Panc1 (cell line): ENCODE data around the gene TRIM14. TPM values are rescaled to one million over a fixed set of nuclear protein-coding genes. Genes with fewer than 3 reads are reported as not detected.
"Not testable (repeated sequence)": the region's sequence is repeated elsewhere in the genome, so short reads cannot be mapped to it uniquely, and the experiment has no call there.

Experiments
- ATAC-seq: fragments of 200-7000 bp; cut with Tn5 transposase; 2 replicates; pipeline ENCODE4 v1.9.1; 2020; ENCODE audit warnings: mild to moderate bottlenecking, moderate library complexity
- BruUV-seq: library from RNA; stranded (reverse); fragments of 400-500 nt; replicated peaks from 2 replicates; lab custom pipeline; 2021; lab: Mats Ljungman, UMichigan
- CTCF ChIA-PET: fragments of 300-600 bp; sonication (Branson Sonifier 250); formaldehyde crosslinking; loops from one replicate; lab custom pipeline; 2022; ENCODE audit warnings: antibody characterized with exemption; lab: Charles Lee
- POLR2A ChIA-PET: fragments of 300-600 bp; sonication (Branson Sonifier 250); formaldehyde crosslinking; loops from one replicate; lab custom pipeline; 2022; ENCODE audit warnings: antibody characterized with exemption; lab: Charles Lee
- DNase-seq: peaks from one replicate; pipeline ENCODE4 v3.0.0-alpha.2; 2010; ENCODE audit warnings: low read depth, low spot score
- H3K27ac ChIP-seq: 2 replicates; pipeline ENCODE4 v1.5.1; 2011; ENCODE audit warnings: mild to moderate bottlenecking, low read length, inconsistent platforms
- H3K27me3 ChIP-seq: fragments of 200-500 bp; sonication (Bioruptor generic); 2 replicates; pipeline ENCODE4 v1.6.0; 2014; ENCODE audit warnings: low read length, inconsistent platforms; ENCODE audit not compliant: control insufficient read depth, insufficient read depth
- H3K36me3 ChIP-seq: fragments of 200-500 bp; sonication (Bioruptor generic); 2 replicates; pipeline ENCODE4 v1.5.1; 2014; ENCODE audit warnings: inconsistent platforms, mild to moderate bottlenecking, low read length, moderate library complexity; ENCODE audit not compliant: control insufficient read depth, insufficient read depth
- H3K4me1 ChIP-seq: 2 replicates; pipeline ENCODE4 v1.5.1; 2011; ENCODE audit warnings: inconsistent platforms, mild to moderate bottlenecking, low read length, moderate library complexity; ENCODE audit not compliant: control insufficient read depth, insufficient read depth
- H3K4me3 ChIP-seq, 2 experiments: 2 replicates each; pipeline ENCODE4 v1.5.1; 2011 to 2012; ENCODE audit warnings: low read depth in 2 of 2, low read length in 2 of 2, mild to moderate bottlenecking in 2 of 2, inconsistent platforms in 1 of 2, moderate library complexity in 1 of 2
- H3K9me3 ChIP-seq: fragments of 200-500 bp; sonication (Bioruptor generic); 2 replicates; pipeline ENCODE4 v1.5.1; 2014; ENCODE audit warnings: low read depth, mild to moderate bottlenecking, inconsistent platforms, low read length, moderate library complexity; ENCODE audit not compliant: control insufficient read depth, insufficient read depth
- POLR2AphosphoS5 ChIP-seq: IDR thresholded peaks from 2 replicates; pipeline ENCODE4 v1.6.1; 2012; ENCODE audit warnings: mild to moderate bottlenecking, low read depth, low read length, moderate library complexity
- SIN3A ChIP-seq: IDR thresholded peaks from 2 replicates; pipeline ENCODE4 v1.6.1; 2012; ENCODE audit warnings: low read depth, mild to moderate bottlenecking, low read length, moderate library complexity, borderline replicate concordance; ENCODE audit not compliant: insufficient read depth
- TCF7L2 ChIP-seq: IDR thresholded peaks from 2 replicates; pipeline ENCODE4 v1.6.1; 2011; ENCODE audit warnings: mild to moderate bottlenecking, low read depth, low read length, inconsistent platforms
- in situ Hi-C: cut with HindIII; loops from 2 replicates; pipeline ENCODE4 v1.10.0; 2016; ENCODE audit warnings: low sequenced_read_pairs, low pct_unique_long_range_greater_than_20kb
- intact Hi-C: fragments of 100-400 bp; cut with micrococcal nuclease; formaldehyde crosslinking; loops from one replicate; pipeline ENCODE4 v1.10.0; 2022; ENCODE audit not compliant: unreplicated experiment
- total RNA-seq: library from RNA; stranded (reverse); gene quantifications from one replicate; pipeline ENCODE4 v1.2.1, GENCODE V29; 2021; ENCODE audit not compliant: unreplicated experiment
- TF ChIP-seq, protein P1 (sequence below), 2 experiments: IDR thresholded peaks; 2 replicates each; pipeline ENCODE4 v1.6.1; 2011 to 2012; ENCODE audit warnings: low read depth in 2 of 2, control low read depth in 1 of 2, low read length in 1 of 2, mild to moderate bottlenecking in 1 of 2, moderate library complexity in 1 of 2; ENCODE audit not compliant: insufficient read depth in 1 of 2
- TF ChIP-seq, protein P2 (sequence below): fragments of 450-650 bp; IDR thresholded peaks from 2 replicates; pipeline ENCODE4 v1.5.1; 2017; ENCODE audit warnings: mild to moderate bottlenecking

TRIM14 gene
- total RNA-seq, 1 experiment from 2014 or later = 9.7 TPM

DNA sequence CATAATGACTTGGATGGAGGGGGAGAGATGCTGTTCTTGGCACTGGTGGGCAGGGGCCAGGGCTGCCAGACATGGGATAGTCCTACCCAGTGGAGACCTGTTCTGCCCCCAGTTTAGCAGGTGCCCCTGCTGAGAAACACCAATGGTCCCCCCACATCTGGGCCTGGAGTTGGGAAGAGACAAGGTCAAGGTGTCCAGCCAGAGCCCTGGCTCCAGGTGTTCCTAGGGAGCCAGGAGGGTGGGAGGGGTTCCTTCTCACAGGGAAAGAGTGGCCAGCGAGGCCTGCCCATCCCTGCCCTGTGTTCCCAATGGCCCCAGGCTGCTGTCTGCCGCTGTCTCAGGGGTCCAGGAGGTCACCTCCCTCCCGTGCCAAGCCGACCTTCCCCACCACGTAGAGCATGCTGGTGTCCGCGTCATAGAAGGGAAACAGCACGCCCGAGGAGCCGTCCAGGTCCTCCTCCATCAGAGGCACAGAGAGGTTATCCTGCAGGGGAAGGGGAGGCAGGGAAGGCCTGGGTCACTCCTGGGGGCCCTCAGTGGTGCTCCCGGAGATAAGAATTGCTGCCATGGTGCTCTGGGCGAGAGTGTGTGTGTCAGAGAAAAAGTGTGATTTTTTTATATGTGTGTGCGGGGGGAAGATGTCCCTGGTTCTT is 11.7 kb upstream of the TRIM14 start:
- no TSS peak for BruUV-seq
- H3K9me3 ChIP-seq = no peaks in the 10 kb centered on the region
- TF ChIP-seq SIN3A (no peak), POLR2AphosphoS5 (no peak), TCF7L2 (no peak)
- TF ChIP-seq, protein P1, sequence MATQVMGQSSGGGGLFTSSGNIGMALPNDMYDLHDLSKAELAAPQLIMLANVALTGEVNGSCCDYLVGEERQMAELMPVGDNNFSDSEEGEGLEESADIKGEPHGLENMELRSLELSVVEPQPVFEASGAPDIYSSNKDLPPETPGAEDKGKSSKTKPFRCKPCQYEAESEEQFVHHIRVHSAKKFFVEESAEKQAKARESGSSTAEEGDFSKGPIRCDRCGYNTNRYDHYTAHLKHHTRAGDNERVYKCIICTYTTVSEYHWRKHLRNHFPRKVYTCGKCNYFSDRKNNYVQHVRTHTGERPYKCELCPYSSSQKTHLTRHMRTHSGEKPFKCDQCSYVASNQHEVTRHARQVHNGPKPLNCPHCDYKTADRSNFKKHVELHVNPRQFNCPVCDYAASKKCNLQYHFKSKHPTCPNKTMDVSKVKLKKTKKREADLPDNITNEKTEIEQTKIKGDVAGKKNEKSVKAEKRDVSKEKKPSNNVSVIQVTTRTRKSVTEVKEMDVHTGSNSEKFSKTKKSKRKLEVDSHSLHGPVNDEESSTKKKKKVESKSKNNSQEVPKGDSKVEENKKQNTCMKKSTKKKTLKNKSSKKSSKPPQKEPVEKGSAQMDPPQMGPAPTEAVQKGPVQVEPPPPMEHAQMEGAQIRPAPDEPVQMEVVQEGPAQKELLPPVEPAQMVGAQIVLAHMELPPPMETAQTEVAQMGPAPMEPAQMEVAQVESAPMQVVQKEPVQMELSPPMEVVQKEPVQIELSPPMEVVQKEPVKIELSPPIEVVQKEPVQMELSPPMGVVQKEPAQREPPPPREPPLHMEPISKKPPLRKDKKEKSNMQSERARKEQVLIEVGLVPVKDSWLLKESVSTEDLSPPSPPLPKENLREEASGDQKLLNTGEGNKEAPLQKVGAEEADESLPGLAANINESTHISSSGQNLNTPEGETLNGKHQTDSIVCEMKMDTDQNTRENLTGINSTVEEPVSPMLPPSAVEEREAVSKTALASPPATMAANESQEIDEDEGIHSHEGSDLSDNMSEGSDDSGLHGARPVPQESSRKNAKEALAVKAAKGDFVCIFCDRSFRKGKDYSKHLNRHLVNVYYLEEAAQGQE (IDR thresholded peaks at IDR 0.05; ENCODE audit: insufficient read depth in 1 of 2, low read depth in 2 of 2, low read length in 1 of 2) = no peak
- TF ChIP-seq, protein P2, sequence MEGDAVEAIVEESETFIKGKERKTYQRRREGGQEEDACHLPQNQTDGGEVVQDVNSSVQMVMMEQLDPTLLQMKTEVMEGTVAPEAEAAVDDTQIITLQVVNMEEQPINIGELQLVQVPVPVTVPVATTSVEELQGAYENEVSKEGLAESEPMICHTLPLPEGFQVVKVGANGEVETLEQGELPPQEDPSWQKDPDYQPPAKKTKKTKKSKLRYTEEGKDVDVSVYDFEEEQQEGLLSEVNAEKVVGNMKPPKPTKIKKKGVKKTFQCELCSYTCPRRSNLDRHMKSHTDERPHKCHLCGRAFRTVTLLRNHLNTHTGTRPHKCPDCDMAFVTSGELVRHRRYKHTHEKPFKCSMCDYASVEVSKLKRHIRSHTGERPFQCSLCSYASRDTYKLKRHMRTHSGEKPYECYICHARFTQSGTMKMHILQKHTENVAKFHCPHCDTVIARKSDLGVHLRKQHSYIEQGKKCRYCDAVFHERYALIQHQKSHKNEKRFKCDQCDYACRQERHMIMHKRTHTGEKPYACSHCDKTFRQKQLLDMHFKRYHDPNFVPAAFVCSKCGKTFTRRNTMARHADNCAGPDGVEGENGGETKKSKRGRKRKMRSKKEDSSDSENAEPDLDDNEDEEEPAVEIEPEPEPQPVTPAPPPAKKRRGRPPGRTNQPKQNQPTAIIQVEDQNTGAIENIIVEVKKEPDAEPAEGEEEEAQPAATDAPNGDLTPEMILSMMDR = no peak
- intact Hi-C loops (no loop called here), in situ Hi-C loops (no loop called here)
- ChIA-PET CTCF (no interaction called here), POLR2A (no interaction called here)
- ATAC-seq (no peak), DNase-seq (no peak)
- no peaks in the 10 kb centered on the region for H3K36me3 ChIP-seq
- H3K4me3 ChIP-seq = no peak overlapping the region
- no peaks in the 10 kb centered on the region for H3K4me1 ChIP-seq
- no peaks in the 10 kb centered on the region for H3K27me3 ChIP-seq
- no peak overlapping the region for H3K27ac ChIP-seq

GRCh38 chr9:98130060-98130459 is 11.0 kb upstream of the TRIM14 start:
- ATAC-seq, H3K9me3 ChIP-seq, DNase-seq, BruUV-seq, H3K36me3 ChIP-seq, in situ Hi-C loops, H3K4me1 ChIP-seq, intact Hi-C loops, CTCF ChIA-PET, H3K4me3 ChIP-seq, H3K27me3 ChIP-seq, POLR2A ChIA-PET, H3K27ac ChIP-seq: not testable (repeated sequence)

GRCh38 chr9:98129451-98129881 is 10.4 kb upstream of the TRIM14 start:
- Histone ChIP-seq H3K4me1 (no peaks in the 10 kb centered on the region), H3K27me3 (no peaks in the 10 kb centered on the region), H3K4me3 (no peak overlapping the region), H3K27ac (no peak overlapping the region), H3K9me3 (no peaks in the 10 kb centered on the region), H3K36me3 (no peaks in the 10 kb centered on the region)
- DNase-seq (no peak), ATAC-seq (no peak)
- POLR2A ChIA-PET = no interaction called here
- intact Hi-C loops (no loop called here), in situ Hi-C loops (no loop called here)
- CTCF ChIA-PET = no interaction called here
- TF ChIP-seq TCF7L2 (no peak), POLR2AphosphoS5 (no peak), SIN3A (no peak)
- TF ChIP-seq, protein P1 (IDR thresholded peaks at IDR 0.05; ENCODE audit: insufficient read depth in 1 of 2, low read depth in 2 of 2, low read length in 1 of 2) = no peak
- TF ChIP-seq, protein P2 = no peak
- no TSS peak for BruUV-seq
